HL-60 (cell line): Measurements from ENCODE around the gene TOP2B.

ENCODE experiments used
- DNase-seq, 2 experiments: peaks; one replicate each; pipeline ENCODE4 v3.0.0-alpha.2; 2010 to 2020; ENCODE audit warnings: low read depth in 1 of 2, low spot score in 1 of 2
- H3K27ac ChIP-seq: fragments of 250-450 bp; sonication (Bioruptor Pico); replicated peaks from 2 replicates; pipeline ENCODE4 v1.5.1; 2020; ENCODE audit warnings: mild to moderate bottlenecking, moderate library complexity
- H3K27me3 ChIP-seq: fragments of 250-450 bp; sonication (Bioruptor Pico); 2 replicates; pipeline ENCODE4 v1.5.1; 2021; ENCODE audit warnings: mild to moderate bottlenecking, moderate library complexity; ENCODE audit not compliant: insufficient read depth, poor library complexity, severe bottlenecking
- H3K4me3 ChIP-seq: replicated peaks from 2 replicates; pipeline ENCODE4 v1.5.1; 2011; ENCODE audit warnings: mild to moderate bottlenecking, control low read depth, low read length; ENCODE audit not compliant: insufficient read depth
- GABPA ChIP-seq: IDR thresholded peaks from 2 replicates; pipeline ENCODE4 v1.6.1; 2012; ENCODE audit warnings: low read depth
- POLR2AphosphoS5 ChIP-seq: IDR thresholded peaks from 2 replicates; pipeline ENCODE4 v1.6.1; 2012; ENCODE audit warnings: low read depth
- SPI1 ChIP-seq: IDR thresholded peaks from 2 replicates; pipeline ENCODE4 v1.6.1; 2012; ENCODE audit warnings: low read depth, mild to moderate bottlenecking, borderline replicate concordance
- TF ChIP-seq, protein P1 (sequence below): IDR thresholded peaks from 2 replicates; pipeline ENCODE4 v1.6.1; 2012; ENCODE audit warnings: low read depth; ENCODE audit not compliant: insufficient replicate concordance
- TF ChIP-seq, protein P2 (sequence below): IDR thresholded peaks from one replicate; pipeline ENCODE4 v1.5.1; 2011; ENCODE audit warnings: low read length, control low read depth, inconsistent platforms; ENCODE audit not compliant: insufficient read depth

The TOP2B gene

DNA sequence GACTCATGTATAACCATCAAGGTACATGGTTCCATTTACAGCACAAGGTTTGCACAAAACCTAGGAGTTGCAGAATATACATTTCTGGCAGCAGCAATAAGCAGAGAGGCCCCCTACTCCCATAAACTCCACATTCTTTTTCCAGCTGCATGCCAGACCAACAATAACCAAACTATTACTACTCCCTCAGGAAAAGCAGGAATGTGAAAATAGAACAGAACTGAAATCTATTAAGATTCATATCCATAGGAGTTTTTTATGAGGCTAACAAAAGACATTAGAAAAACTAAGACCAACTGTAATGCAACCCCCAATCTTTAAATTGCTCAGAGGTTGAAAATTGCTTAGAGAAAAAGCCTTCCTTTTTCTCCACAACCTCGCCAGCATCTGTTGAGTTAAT is 27.6 kb upstream of the TOP2B start:
- H3K27ac ChIP-seq = no peak overlapping the region

DNA sequence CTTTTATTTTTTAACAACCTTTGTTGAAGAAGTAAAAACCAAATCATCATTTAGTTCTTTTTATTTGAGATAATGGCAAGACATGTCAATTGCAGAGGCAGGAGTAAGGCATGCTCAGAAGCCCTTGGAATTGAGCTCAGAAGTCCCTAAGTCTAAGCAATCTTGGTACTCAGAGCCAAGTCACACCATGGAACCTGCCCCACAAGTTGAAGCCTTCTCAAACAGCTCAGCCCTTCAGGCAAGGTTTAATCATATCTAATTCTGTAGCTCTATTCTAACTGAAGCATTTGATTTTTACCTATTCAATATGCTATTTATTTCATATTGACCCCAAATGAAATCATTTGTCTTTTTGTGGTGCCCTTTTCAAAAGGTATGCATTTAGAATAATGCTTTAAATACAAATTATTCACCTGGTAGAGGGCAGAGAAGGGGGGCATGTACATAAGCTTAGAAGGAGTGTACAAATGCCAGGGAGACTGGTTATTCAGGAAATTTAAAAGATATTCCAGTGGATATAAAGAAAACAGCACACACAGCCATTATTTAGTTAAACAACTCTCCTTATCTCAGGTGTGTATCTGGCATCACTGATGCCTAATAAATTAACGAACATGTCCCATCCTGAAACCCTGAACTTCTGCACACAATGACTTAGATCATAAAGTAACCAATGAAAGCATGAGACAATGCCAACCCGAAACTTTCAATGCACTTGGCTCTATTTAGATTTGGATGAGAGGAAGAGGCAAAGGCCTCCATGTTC is 26.2 kb upstream of the TOP2B start:
- TF ChIP-seq, protein P1, sequence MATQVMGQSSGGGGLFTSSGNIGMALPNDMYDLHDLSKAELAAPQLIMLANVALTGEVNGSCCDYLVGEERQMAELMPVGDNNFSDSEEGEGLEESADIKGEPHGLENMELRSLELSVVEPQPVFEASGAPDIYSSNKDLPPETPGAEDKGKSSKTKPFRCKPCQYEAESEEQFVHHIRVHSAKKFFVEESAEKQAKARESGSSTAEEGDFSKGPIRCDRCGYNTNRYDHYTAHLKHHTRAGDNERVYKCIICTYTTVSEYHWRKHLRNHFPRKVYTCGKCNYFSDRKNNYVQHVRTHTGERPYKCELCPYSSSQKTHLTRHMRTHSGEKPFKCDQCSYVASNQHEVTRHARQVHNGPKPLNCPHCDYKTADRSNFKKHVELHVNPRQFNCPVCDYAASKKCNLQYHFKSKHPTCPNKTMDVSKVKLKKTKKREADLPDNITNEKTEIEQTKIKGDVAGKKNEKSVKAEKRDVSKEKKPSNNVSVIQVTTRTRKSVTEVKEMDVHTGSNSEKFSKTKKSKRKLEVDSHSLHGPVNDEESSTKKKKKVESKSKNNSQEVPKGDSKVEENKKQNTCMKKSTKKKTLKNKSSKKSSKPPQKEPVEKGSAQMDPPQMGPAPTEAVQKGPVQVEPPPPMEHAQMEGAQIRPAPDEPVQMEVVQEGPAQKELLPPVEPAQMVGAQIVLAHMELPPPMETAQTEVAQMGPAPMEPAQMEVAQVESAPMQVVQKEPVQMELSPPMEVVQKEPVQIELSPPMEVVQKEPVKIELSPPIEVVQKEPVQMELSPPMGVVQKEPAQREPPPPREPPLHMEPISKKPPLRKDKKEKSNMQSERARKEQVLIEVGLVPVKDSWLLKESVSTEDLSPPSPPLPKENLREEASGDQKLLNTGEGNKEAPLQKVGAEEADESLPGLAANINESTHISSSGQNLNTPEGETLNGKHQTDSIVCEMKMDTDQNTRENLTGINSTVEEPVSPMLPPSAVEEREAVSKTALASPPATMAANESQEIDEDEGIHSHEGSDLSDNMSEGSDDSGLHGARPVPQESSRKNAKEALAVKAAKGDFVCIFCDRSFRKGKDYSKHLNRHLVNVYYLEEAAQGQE = no peak
- TF ChIP-seq, protein P2, sequence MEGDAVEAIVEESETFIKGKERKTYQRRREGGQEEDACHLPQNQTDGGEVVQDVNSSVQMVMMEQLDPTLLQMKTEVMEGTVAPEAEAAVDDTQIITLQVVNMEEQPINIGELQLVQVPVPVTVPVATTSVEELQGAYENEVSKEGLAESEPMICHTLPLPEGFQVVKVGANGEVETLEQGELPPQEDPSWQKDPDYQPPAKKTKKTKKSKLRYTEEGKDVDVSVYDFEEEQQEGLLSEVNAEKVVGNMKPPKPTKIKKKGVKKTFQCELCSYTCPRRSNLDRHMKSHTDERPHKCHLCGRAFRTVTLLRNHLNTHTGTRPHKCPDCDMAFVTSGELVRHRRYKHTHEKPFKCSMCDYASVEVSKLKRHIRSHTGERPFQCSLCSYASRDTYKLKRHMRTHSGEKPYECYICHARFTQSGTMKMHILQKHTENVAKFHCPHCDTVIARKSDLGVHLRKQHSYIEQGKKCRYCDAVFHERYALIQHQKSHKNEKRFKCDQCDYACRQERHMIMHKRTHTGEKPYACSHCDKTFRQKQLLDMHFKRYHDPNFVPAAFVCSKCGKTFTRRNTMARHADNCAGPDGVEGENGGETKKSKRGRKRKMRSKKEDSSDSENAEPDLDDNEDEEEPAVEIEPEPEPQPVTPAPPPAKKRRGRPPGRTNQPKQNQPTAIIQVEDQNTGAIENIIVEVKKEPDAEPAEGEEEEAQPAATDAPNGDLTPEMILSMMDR = no peak
- no peak for TF ChIP-seq POLR2AphosphoS5
- no peak for TF ChIP-seq SPI1
- TF ChIP-seq GABPA = no peak
- no peak for DNase-seq
- H3K27ac ChIP-seq = no peak overlapping the region
- no peaks in the 10 kb centered on the region for H3K27me3 ChIP-seq
- no peak overlapping the region for H3K4me3 ChIP-seq

More for the DNA sequence above, 27.6 kb upstream of the TOP2B start:
- Histone ChIP-seq H3K4me3 (no peak overlapping the region), H3K27me3 (no peaks in the 10 kb centered on the region)
- TF ChIP-seq, protein P2 = no peak
- TF ChIP-seq, protein P1 = no peak
- TF ChIP-seq SPI1 (no peak), GABPA (no peak), POLR2AphosphoS5 (no peak)
- DNase-seq = no peak

DNA sequence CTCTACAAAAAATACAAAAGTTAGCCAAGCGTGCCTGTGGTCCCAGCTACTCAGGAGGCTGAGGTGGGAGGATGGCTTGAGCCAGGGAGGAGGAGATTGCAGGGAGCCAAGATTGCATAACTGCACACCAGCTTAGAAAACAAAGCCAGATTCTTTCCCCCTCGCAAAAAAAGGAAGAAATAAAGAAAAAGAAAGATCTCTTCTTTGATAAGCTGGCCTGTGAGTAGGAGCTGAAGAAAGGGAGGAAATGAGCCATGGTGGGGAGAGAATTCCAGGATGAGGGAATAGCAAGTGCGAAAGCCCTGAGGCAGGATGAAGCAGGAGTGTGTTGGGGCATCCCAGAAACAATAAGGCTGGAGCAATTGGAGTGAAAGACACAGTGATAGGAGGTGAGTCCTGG is 24.5 kb upstream of the TOP2B start:
- no peaks in the 10 kb centered on the region for H3K27me3 ChIP-seq
- peak in 1 of 2 experiments; percentile 33 for DNase-seq
- TF ChIP-seq POLR2AphosphoS5 = no peak
- TF ChIP-seq GABPA = no peak
- TF ChIP-seq, protein P1 = no peak
- TF ChIP-seq, protein P2 = no peak
- TF ChIP-seq SPI1 = no peak

More for the DNA sequence above, 24.5 kb upstream of the TOP2B start:
- H3K4me3 ChIP-seq = no peak overlapping the region
- H3K27ac ChIP-seq = no peak overlapping the region
